Right lobe of liver (tissue), 4 donors: ENCODE results near the gene ZFYVE9.

Source experiments
- CTCF ChIP-seq, 4 donors: fragments of 200-600 bp in 3 of 4; fragments of 450-650 bp in 1 of 4; IDR thresholded peaks; one replicate each; pipeline versions ENCODE4 v1.5.1 to v1.8.0; 2016 to 2022; ENCODE audit warnings: antibody characterized with exemption in 4 of 4, mild to moderate bottlenecking in 2 of 4
- POLR2A ChIP-seq: fragments of 450-650 bp; IDR thresholded peaks from one replicate; pipeline ENCODE4 v1.6.1; 2017; ENCODE audit warnings: antibody characterized with exemption, mild to moderate bottlenecking
- donor health status: DM: no; HTN: no; CAD: no.
- donor health status: DM: no; HTN: no; CAD: no.
- donor health status: DM: no; HTN: yes; CAD: no.

DNA sequence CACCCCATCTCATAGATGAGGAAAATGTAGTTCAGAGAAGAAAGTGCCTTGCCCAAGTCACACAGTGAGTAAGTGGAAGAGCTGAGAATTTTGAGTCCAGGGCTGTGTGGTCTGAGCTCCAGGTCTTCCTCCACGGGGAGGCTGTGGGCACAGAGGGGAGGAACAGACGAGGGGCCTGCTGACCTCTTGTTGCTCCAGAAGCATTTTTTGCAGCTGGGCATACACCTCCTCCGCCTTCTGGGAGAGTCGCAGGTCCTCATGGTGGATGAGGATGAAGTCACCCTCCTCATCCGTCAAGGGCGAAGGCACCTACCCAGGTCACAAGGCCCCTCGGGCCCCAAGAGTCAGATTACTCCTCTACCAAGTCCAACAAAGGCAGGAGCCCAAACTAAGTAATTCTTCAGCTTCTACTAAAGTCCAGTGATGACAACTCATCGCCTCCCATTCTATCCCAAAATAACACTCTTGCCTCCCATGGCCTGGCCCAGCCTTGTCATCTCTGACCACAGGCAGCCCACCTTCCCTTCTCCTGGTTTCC, 215.0 kb downstream of the ZFYVE9 start:
- TF ChIP-seq POLR2A (no peak), CTCF (IDR thresholded peaks at IDR 0.05) (no peak)
